Hematopoietic multipotent progenitor cell treated with erythropoietin and hydrocortisone succinate and interleukin-3 and kit ligand, for 8 days (in vitro differentiated cells): ENCODE data around the gene P4HB.

Experiments
- DNase-seq: peaks from one replicate; pipeline ENCODE4 v3.0.0-alpha.2; 2015

Gene P4HB

GRCh38 chr17:81895400-81895799 lies 35.1 kb upstream of the P4HB start:
- DNase-seq, result no peak

- DNase-seq, result no peak
These were observed 30.9 kb upstream of the P4HB start for GRCh38 chr17:81891303-81891552.

GRCh38 chr17:81890447-81891302 lies 30.3 kb upstream of the P4HB start:
- peak; percentile 37 for DNase-seq

- no peak for DNase-seq
These were observed 29.3 kb upstream of the P4HB start for GRCh38 chr17:81889602-81890001.

- no peak for DNase-seq
These were observed 28.8 kb upstream of the P4HB start for GRCh38 chr17:81888988-81889595.

- DNase-seq, result no peak
These were observed 28.0 kb upstream of the P4HB start for GRCh38 chr17:81888105-81888987.

GRCh38 chr17:81885869-81886548 lies 25.7 kb upstream of the P4HB start:
- peak; percentile 83 for DNase-seq

GRCh38 chr17:81885454-81885853 lies 25.1 kb upstream of the P4HB start:
- no peak for DNase-seq

GRCh38 chr17:81884968-81885367 lies 24.6 kb upstream of the P4HB start:
- no peak for DNase-seq

- DNase-seq, result no peak
These were observed 24.2 kb upstream of the P4HB start for GRCh38 chr17:81884520-81884919.

GRCh38 chr17:81879121-81879520 lies 18.8 kb upstream of the P4HB start:
- DNase-seq, result no peak

- DNase-seq, result no peak
These were observed 18.0 kb upstream of the P4HB start for GRCh38 chr17:81878294-81878693.

GRCh38 chr17:81877569-81877968 lies 17.2 kb upstream of the P4HB start:
- no peak for DNase-seq

GRCh38 chr17:81871387-81872230 lies 11.3 kb upstream of the P4HB start:
- DNase-seq, result peak; percentile 87

GRCh38 chr17:81870981-81871386 lies 10.6 kb upstream of the P4HB start, which contains the start of gene ARHGDIA:
ARHGDIA (minus strand) TSS chr17:81871337; CDS start chr17:81869930, 1,407 bp downstream.
- no peak for DNase-seq

GRCh38 chr17:81870131-81870980 lies 10.0 kb upstream of the P4HB start:
- peak; percentile 34 for DNase-seq

- DNase-seq, result no peak
These were observed 9.1 kb upstream of the P4HB start for GRCh38 chr17:81869221-81870130.

- no peak for DNase-seq
These were observed 8.4 kb upstream of the P4HB start for GRCh38 chr17:81868674-81869220.

GRCh38 chr17:81867991-81868673 lies 7.8 kb upstream of the P4HB start:
- DNase-seq, result no peak
